ENCODE data around the gene PLPPR4.

GRCh38 chr1:99228153-99228552 lies 36.1 kb upstream of the PLPPR4 start:
- TF ChIP-seq POLR2AphosphoS5 (IDR thresholded peaks at IDR 0.05) (no peak), CTCF (IDR thresholded peaks at IDR 0.05) (no peak), POLR2A (IDR thresholded peaks at IDR 0.05) (no peak)

Data from suprapubic skin (tissue), 4 donors.